Activated CD4-positive, alpha-beta T cell treated with anti-CD3 and anti-CD28 coated beads for 1 hour (primary cell): ENCODE data around the gene ALG3.

Source experiments
- DNase-seq: peaks from one replicate; pipeline ENCODE4 v3.0.0-alpha.2; 2020

Gene ALG3

DNA sequence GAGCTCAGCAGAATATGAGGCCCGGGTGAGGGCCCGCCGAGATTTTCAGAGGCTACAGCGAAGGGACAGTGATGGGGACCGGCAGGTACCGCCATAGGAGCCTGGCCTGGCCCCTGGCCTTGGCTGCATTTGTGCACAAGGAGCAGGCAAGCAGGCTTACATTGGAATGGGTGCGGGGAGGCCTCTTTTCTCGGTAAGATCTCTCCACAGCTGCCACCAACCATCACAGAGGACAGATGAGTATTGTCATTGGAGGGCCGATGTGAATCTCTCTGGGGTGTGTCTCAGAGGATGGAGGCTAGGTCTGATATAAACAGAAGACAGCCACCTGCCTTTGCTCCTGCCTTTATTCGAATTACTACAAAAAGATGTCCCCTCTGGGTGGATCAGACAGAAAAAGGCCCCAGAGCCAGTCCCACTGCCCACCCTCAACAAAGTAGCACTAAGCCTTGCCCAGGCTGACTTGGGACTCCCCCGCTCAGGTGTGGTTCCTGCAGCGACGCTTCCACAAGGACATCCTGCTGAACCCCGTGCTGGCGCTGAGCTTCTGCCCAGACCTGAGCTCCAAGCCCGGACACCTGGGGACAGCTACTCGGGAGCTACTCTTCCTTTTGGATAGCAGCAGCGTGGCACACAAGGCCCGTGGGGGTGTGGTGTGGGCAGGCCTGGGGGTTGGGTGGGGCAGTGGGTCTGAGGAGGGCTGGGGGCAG, 13.9 kb downstream of the ALG3 start:
- no peak for DNase-seq

DNA sequence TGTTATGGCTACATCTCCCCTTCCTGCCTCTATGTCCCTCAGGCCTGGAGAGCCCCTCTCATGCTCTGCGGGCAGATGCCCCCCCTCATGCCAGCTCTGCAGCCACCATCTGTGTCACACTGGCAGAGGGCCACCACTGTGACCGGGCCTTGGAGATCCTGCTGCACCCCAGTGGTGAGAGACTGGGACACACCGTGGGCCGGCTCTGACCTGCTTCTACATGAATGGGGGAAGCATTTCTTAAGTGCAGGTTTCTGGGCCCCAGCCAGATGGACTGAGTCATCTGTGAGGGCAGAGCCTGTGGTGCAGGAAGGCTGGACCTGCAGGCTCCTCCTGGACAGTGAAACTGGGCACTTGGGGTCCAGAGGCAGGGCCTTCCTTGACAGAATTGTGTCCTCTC, 14.5 kb downstream of the ALG3 start:
- no peak for DNase-seq

DNA sequence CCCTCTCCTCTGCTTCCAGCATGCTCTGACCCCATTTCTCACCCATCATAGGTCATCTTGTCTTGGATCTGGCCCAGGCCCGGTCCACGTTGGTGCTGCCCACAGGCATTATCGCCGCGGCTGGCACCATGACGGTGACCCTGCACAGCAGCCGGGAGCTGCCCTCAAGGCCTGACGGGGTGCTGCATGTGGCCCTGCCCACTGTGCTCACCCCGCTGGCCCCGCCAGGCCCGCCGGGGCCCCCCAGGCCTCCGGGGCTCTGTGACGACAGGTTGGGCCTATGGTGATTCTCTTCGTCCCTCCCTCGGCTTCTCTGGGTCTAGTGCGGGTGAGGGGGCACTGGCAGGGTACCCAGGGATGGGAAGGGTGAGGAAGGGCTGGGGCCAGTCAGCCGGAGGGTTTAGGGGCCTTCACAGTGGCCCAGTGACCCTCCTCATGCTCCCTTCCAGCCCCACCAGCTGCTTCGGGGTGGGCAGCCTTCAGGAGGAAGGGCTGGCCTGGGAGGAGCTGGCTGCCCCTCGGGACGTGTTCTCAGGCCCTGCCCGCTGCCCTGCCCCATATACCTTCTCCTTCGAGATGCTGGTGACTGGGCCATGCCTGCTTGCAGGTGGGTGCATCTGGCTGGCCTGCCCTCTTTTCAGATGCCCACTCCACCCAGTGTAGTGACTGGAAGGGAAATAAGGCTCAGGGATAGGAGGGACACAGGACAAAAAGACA, 15.5 kb downstream of the ALG3 start:
- no peak for DNase-seq

DNA sequence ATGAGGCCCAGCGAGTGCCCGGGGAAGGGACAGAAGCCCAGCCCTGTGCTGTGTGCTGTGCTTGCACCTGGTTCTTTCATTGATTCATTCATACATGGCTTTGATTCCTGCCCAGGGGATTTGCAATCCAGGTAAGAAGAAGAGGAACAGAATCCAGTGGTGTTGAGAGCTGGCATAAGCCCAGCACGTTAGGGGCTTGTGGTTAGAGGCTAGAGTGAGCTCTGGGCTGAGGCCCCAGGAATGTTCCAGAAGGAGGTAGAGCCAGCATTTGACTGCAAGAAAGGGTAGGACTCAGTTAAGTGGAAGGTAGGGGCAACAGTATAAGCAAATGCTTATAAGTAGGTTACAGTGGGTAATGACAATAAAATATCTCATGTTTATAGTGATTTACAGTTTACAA, 17.1 kb downstream of the ALG3 start:
- DNase-seq, result no peak

DNA sequence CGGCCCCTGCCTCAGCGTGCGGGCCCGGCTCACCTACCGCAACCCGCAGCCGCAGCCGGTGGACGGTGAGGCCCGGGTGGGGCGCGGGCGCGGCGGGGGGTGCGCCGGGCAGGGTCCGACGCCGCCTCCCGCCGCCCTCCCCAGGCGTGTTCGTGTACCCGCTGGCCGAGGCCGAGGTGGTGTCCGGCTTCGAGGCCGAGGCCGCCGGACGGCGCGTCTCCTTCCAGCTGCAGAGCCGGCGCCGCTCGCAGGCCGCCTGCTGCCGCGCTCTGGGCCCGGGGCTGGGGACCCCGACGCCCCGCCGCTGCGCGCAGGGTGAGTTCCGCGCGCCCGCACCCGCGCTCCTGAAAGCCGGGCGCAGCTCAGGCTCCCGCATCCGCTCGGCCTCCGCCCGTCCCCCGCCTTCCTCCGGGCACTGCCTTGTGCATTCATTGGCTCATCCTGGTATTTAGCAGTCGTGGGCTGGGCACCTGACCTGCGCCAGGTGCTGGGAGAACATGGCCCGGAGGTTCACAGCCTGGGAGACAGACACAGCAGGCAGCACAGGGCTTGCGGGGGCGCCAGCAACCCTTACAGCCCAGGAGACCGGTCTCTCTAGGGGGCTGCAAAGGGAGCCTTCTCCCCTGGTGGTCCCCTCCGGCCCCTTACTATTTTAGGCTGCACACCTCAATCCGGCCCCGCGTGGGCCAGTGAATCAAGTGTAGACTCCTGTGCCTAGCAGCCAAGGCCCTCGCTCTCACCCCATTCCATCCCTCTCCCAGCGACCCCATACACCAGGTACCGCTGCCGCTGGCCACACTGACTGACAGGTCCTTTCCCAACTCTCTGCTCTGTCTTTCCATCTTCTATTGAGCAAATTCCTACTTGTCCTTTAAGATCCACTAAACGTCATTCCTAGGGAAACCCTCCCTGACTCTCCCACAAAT, 17.9 kb downstream of the ALG3 start:
- no peak for DNase-seq

DNA sequence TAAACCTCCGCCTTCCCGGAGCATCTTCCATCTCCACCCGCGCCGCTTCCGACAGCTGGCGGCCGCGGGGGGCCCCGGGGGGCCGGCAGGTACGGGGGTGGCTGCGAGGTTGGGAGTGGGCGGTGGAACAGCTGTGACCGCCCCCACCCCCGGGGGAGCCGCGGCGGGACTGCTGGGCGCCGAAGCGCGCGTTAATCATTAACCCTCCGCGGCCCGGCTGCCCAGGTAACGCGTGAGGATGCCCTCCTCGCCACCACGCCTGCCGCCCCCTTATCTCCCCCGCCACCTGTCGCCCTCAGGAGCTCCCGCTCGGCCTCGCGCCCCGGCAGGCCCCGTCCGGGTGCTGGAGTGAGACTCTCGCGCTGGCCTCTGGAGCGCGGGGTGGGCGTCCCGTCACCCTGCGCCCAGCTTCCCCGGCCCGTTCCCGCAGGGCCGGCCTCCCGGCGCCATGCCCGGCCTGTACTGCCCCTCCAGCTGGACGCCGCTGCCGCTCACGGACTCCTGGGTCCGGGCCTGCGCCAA, 18.6 kb downstream of the ALG3 start:
- no peak for DNase-seq

DNA sequence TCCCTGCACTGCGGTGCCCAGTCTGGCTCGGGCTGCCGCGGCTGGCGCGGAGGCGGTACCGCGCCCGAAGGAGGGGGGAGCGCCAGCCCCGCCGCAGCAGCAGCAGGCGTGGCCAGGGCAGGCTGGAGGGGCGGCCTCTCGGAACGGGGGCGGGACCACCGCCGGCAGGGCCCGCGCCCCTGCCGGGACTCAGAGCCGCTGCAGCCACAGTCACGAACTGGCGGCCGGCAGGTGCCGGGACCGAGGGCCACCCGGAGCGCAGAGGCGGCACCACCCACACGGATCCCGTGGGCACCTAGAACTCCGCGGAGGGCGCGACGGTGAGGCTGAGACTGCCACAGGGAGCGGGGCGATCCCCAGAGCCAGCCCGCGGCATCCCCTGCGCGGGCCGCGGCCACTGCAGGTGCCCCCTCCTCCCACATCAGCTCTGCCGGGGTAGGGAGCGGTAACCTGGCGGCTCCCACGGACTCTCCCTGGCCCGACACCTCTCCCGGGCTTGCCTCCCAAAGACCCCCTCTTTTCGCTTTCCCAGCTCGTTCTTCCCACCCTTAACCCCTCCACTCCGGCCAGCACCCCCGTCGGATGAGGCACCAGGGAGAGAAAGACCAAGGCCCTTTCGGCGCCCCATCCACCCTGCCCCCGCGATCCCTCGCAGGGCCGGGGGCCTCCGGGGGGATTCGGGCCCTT, 19.2 kb downstream of the ALG3 start, which contains the start of gene VWA5B2:
TSS of gene VWA5B2 (plus strand) at position 192 of the 687 bp plus-strand sequence. CDS start 944 bp downstream, outside the sequence.
- peak; percentile 56 for DNase-seq

DNA sequence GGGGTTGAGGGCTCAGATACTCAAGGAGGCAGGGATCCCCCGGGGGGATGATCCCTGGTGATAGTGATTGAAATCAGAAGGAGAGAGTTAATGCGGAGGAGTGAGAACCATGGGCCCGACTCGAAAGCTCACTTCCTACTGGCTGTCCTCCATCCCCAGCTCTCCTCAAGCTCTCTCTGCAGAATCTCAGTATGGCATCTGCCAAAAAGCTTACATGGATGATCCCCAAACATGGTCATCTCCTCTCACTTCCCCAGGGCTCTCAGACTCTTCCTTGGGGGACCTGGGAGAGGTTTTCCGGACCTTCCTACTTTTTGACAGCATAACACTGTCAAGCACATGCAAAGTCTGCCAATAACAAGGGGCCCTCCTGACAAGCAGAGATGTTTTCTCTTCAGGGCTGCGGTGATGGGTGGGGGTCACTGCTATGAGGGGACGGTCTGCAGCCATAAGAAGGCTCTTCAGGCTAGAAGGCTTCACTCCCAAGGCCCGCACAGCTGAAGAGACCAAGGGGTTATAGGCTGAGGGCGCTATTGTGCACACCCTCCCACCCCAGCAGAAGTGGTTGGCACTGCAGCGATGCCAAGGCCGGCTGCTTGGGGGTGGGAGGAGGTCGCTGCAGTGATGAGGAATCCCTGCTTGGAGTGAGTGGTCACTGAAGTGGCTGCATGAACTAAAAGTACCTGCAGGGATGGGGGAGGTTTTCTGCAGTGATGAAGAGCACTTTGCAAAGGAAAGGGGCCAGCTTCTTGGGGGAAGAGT, 20.2 kb downstream of the ALG3 start:
- no peak for DNase-seq

DNA sequence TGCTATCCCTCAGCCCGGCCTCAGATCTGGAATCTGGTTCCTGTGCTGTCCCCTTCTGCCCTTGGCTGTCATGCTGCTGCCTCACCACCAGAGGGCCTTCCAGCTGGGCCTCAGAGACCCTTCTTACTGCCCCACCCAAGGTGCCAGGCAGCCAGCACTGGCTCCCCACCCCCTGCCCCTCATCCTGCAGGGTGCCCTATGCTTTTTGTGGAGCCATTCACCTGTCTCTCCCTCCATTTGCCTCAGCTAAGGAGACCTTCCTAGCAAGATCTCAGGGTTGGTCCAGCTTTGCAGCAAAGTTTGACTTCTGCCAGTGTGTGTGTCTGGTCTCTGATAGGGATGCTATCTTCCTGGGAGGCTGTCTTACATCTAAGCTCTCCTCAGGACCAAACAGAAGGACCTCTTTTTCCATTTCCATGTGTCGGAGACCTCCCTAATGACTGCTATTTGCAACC, 21.3 kb downstream of the ALG3 start:
- DNase-seq, result peak; percentile 35

DNA sequence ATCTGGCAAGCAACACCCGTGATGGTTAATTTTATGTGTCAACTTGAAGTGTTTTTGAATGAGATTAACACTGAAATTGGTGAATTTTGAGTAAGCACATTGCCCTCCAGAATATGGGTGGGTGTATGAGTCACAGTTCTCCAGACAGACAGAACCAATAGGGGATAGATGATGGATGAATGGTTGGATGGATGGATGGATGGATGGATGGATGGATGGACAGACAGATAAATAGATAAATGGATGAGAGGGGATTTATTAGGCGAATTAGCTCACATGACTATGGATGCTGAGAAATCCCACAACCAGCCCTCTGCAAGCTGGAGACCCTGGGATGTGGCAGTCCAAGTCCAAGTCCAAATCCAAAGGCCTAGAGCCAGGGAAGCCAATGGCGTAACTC, 24.8 kb downstream of the ALG3 start:
- no peak for DNase-seq

DNA sequence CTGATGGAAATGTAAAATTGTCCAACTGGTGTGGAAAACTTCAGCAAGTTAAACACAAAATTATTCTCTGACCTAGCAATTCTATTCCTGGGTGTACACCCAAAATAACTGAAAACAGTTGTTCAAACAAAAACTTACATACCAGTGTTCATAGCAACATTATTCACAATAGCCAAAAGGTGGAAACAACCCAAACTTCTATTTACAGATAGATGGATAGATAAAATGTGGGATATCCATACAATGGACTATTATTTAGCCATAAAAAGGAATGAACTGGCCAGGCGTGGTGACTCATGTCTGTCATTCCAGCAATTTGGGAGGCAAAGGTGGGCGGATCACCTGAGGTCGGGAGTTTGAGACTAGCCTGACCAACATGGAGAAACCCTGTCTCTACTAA, 26.2 kb downstream of the ALG3 start:
- no peak for DNase-seq

DNA sequence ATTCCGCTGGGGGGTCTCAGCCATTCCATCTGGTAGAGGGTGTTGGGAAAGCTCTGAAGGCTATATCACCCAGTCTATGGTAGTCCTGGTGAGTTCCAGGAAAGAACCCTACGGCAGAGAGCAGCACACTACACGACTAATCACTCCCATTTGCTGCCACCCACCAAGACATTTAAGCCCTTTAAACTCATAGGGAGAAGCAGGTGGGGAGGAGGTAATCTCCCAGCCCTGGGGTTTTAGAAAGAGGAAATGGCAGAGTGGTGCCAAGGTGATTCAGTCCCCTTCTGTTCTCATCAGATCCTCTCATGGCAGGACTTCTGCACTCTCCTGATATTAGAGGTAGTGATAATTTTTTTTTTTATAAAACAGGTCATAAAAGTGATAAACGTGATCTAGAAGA, 29.9 kb downstream of the ALG3 start:
- DNase-seq, result no peak

DNA sequence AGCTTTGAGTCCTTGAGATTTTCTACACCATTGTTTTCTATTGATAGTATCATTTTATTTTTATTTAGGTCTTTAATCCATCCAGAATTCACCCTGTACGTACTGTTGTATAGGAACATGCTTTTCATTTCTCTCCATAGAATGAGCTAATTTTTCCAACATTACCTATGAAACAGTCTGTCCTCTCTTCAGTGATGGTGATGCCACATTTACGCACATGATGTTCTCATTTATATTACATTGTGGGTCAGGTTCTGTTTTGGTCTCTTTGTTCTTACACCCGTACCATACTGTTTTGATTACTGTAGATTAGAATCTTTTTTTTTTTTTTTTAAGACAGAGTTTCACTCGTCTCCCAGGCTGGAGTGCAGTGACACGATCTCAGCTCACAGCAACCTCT, 37.0 kb downstream of the ALG3 start:
- no peak for DNase-seq

DNA sequence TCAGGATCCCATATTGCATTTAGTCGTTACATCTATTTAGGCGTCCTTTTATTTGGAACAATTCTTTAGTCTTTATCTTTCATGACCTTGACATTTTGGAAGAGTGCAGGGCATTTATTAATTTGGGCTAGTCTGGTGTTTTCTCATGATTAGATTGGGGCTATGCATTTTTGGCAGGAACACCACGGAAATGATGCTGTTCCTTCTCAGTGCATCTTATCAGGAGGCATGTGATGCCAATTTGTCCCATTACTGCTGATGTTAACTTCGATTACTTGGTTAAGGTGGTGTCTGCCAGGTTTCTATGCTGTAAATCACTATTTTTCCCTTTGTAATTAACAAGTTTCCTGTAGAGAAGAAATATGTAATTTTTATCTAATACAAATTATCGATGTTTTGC, 37.5 kb downstream of the ALG3 start:
- no peak for DNase-seq

DNA sequence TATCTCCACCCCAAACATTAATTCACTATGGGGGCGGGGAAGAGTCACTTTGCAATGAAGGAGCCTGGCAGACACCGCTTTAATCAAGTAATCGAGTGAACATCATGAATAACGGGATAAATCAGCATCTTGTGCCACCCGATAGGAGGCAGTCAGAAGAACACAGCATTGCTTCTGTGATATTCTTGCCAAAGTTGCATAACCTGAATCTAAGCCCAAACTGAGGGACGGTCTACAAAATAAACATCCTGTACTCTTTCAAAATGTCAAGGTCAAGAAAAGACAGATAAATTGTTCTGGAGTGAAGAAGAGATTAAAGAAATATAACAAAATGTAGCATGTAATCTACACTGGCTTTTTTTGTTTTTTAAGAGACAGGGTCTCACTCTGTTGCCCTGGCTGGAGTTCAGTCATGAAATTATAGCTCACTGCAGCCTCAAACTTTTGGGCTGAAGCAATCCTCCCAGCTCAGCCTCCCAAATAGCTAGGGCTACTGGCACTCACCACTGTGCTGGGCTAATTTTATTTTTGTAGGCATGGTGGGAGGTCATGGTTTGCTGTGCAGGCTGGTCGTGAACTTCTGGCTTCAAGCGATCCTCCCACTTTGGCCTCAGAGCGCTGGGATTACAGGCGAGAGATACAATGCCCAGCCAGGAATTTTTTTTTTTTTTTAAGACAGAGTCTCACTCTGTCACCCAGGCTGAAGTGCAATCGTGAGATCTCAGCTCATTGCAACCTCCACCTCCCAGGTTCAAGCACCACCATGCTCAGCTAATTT, 39.4 kb downstream of the ALG3 start:
- no peak for DNase-seq

DNA sequence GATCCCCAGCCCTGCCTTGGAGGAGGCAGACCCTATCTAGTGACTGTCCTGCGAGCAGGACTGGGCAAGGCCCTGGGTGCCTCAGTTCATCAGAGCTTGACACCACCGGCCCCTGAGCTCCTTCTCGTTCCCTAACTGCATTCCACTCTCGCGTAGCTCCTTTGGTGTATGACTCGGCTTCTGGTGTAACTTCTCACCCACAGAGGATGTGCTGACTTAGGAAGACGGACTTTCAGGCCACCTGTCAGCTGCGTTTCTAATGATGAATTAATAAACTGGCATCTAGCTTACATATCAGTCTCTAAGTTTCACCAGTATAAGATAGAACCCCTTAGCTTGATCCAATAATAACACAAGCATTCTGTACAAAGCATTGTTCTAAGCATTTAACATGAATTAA, 45.2 kb downstream of the ALG3 start:
- no peak for DNase-seq

DNA sequence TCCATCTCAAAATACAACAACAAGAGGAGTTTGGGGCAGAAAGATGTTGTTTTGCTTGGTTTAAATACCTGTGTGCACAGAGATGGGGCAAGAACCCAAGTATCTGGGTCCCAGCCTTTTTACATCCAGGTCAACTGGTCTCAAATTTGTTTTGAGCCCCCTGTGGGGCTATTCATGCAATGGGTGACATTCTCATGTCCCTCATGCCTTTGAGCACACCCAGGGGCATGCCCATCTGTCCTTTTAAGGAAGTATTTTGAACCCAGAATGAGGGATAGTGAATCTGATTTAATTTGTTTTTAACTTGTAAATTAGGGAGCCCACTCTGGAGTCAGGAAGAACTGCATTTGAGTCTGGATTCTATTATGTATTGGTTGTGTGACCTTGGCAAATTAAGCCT, 47.9 kb downstream of the ALG3 start:
- DNase-seq, result no peak

DNA sequence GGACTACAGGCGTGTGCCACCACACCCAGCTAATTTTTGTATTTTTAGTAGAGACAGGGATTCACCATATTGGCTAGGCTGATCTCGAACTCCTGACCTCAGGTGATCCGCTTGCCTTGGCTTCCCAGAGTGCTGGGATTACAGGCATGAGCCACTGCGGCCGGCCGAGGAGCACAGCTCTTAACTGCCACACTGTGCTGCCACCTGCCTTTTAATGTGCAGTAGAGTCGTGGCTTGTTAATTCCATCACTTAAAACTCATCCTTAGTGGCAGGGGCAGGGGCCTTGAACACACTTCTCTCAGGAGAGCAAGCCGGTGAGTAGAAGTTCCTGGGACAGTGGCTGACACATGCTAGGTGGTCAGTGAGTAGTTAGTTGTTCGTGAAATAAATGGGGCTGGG, 50.3 kb downstream of the ALG3 start:
- DNase-seq, result no peak

DNA sequence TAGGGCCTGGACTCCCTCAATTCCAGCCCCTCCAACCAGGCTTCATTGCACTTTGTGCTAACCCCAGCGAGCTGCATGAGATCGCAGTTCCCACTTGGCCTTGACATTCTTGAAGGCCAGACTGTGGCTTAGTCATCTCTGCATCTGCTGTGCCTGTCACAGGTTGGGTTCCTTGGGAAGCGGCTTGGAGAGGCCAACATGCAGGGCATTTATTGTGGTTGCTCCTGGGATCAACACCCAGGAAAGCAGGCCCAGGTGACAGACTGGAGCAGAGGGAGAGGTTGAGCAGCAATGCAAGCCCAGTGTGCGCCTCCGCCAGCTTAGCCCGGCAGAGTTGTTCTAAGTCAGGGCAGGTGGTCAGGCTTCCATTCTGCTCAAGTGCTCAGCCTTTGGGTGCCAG, 52.2 kb downstream of the ALG3 start:
- DNase-seq, result no peak

DNA sequence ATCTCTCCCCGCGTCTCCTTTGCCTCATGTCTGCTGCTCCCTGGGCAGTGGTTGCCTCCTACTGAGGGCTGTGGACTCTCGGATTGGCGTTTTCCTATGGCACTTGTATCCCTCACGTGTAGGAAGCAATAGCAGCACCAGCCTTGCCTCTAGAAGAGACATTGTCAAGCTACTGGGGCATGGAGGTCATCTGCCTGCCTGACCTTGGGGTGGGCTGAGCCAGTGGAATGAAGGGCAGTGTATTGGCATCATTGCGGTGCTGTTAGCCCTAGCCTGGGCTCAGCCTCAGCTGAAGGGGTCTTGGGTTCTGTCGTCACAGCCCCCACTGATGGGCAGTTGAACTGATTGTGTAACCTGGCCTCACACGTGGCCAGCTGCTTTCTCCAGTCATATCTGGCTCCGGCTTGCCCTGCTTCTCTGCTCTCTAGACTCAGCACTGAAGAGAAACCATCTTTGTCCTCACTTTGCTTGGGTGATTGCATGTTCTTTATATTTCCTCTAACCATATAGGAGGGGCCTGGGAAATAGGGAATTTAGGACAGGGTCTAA, 54.7 kb downstream of the ALG3 start:
- no peak for DNase-seq

DNA sequence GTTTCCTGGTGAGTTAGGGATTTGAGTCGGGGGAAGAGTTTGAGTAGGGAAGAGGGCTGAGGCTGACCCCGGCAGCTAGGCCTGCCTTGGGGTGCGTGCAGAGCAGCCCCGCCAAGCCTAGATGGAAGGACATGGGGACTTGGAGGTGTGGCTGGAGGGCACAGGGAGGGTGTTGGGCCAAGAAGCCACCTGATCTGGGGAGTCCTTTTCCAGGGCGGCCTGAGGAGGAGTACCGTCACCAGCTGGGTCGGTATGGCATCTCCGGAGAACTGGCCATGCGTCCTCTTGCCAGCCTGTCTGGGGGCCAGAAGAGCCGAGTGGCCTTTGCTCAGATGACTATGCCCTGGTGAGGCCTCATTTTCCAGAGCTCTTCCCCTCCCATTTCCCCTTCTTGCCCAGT, 55.9 kb downstream of the ALG3 start:
- DNase-seq, result no peak
